ENCODE measurements around the gene HCRT. TPM values are rescaled to one million over a fixed set of nuclear protein-coding genes. Genes with fewer than 3 reads are reported as not detected.

HCRT gene
- total and polyA plus RNA-seq, 2 donors (not counting 1 experiment from before 2014, with no cell fraction given), result not detected

GRCh38 chr17:42233994-42234393, 48.7 kb upstream of the HCRT start:
- H3K4me1 Mint-ChIP-seq, result peaks cover 3% of the 10 kb centered on the region

GRCh38 chr17:42233156-42233555, 47.9 kb upstream of the HCRT start:
- TF ChIP-seq CTCF (IDR thresholded peaks at IDR 0.05) (no peak), EZH2 (IDR thresholded peaks at IDR 0.05; ENCODE audit: borderline replicate concordance, insufficient read depth, low read depth, low read length, poor library complexity, severe bottlenecking) (no peak)
- Mint-ChIP-seq H3K4me1 (peaks cover 2% of the 10 kb centered on the region), H3K9me3 (ENCODE audit: insufficient read depth) (no peaks in the 10 kb centered on the region), H3K27ac (no peak overlapping the region), H3K4me3 (no peak overlapping the region), H3K27me3 (no peaks in the 10 kb centered on the region)
- POLR2A ChIA-PET, result no interaction called here
- H3K9ac ChIP-seq (ENCODE audit: low read length), result no peak overlapping the region
- CTCF ChIA-PET, result interaction anchor here (1.5 kb wide), 1 partner anchor 173 kb away, joined by 3 read pairs; no protein-coding TSS in a partner anchor
- intact Hi-C loops (cut with micrococcal nuclease), result no loop called here
- no peaks in the 10 kb centered on the region for H3K9me3 ChIP-seq (ENCODE audit: control extremely low read depth in 1 of 3, control insufficient read depth in 2 of 3, insufficient read depth in 1 of 3, low read length in 2 of 3)
- no peaks in the 10 kb centered on the region for H3K4me1 ChIP-seq (ENCODE audit: control insufficient read depth in 2 of 2, insufficient read depth in 2 of 2, low read length in 2 of 2)
- H3K4me2 ChIP-seq (replicated peaks; ENCODE audit: low read depth, low read length, poor library complexity, severe bottlenecking), result no peak overlapping the region
- no CpG with 5 or more reads among the region's 5 CpGs for WGBS (ENCODE audit: insufficient coverage)
- H3K36me3 ChIP-seq (replicated peaks in 1 of 2; ENCODE audit: control extremely low read depth in 1 of 2, control insufficient read depth in 1 of 2, extremely low read depth in 1 of 2, insufficient read depth in 2 of 2, low read length in 1 of 2), result peaks cover 2 to 6% of the 10 kb centered on the region in 2 experiments
- ATAC-seq (ENCODE audit: low read depth), result no peak
- H3K4me3 ChIP-seq (ENCODE audit: control extremely low read depth in 1 of 5, extremely low read depth in 1 of 5, insufficient read depth in 1 of 5, low read depth in 2 of 5, low read length in 4 of 5), result no peak overlapping the region
- DNase-seq, result no peak
- no peaks in the 10 kb centered on the region for H3K27me3 ChIP-seq (replicated peaks in 1 of 4; ENCODE audit: control extremely low read depth in 1 of 4, control insufficient read depth in 3 of 4, insufficient read depth in 4 of 4, low read length in 3 of 4)
- no peak overlapping the region for H2AFZ ChIP-seq (ENCODE audit: insufficient read depth, low read depth, low read length, poor library complexity, severe bottlenecking)
- H4K20me1 ChIP-seq (ENCODE audit: control insufficient read depth, insufficient read depth, low read length, poor library complexity, severe bottlenecking), result peaks cover 9% of the 10 kb centered on the region
- H3K27ac ChIP-seq (ENCODE audit: low read length in 2 of 2), result no peak overlapping the region
- peaks cover 49% of the 10 kb centered on the region for H3K79me2 ChIP-seq (ENCODE audit: control insufficient read depth, insufficient read depth, low read length)

More at GRCh38 chr17:42233994-42234393, 48.7 kb upstream of the HCRT start:
- TF ChIP-seq EZH2 (IDR thresholded peaks at IDR 0.05; ENCODE audit: borderline replicate concordance, insufficient read depth, low read depth, low read length, poor library complexity, severe bottlenecking) (no peak), CTCF (IDR thresholded peaks at IDR 0.05) (no peak)
- Histone ChIP-seq H3K4me3 (ENCODE audit: control extremely low read depth in 1 of 5, extremely low read depth in 1 of 5, insufficient read depth in 1 of 5, low read depth in 2 of 5, low read length in 4 of 5) (no peak overlapping the region), H4K20me1 (ENCODE audit: control insufficient read depth, insufficient read depth, low read length, poor library complexity, severe bottlenecking) (peaks cover 9% of the 10 kb centered on the region), H3K27ac (ENCODE audit: low read length in 2 of 2) (no peak overlapping the region), H3K27me3 (replicated peaks in 1 of 4; ENCODE audit: control extremely low read depth in 1 of 4, control insufficient read depth in 3 of 4, insufficient read depth in 4 of 4, low read length in 3 of 4) (no peaks in the 10 kb centered on the region), H3K4me1 (ENCODE audit: control insufficient read depth in 2 of 2, insufficient read depth in 2 of 2, low read length in 2 of 2) (no peaks in the 10 kb centered on the region), H3K9ac (ENCODE audit: low read length) (no peak overlapping the region), H3K36me3 (replicated peaks in 1 of 2; ENCODE audit: control extremely low read depth in 1 of 2, control insufficient read depth in 1 of 2, extremely low read depth in 1 of 2, insufficient read depth in 2 of 2, low read length in 1 of 2) (peaks cover 0 to 2% of the 10 kb centered on the region in 2 experiments), H2AFZ (ENCODE audit: insufficient read depth, low read depth, low read length, poor library complexity, severe bottlenecking) (no peak overlapping the region), H3K79me2 (ENCODE audit: control insufficient read depth, insufficient read depth, low read length) (peaks cover 58% of the 10 kb centered on the region), H3K9me3 (ENCODE audit: control extremely low read depth in 1 of 3, control insufficient read depth in 2 of 3, insufficient read depth in 1 of 3, low read length in 2 of 3) (no peaks in the 10 kb centered on the region), H3K4me2 (replicated peaks; ENCODE audit: low read depth, low read length, poor library complexity, severe bottlenecking) (no peak overlapping the region)
- intact Hi-C loops (cut with micrococcal nuclease), result no loop called here
- WGBS (ENCODE audit: insufficient coverage), result 45% methylated on average over 2 of the region's 2 CpGs
- CTCF ChIA-PET, result no interaction called here
- DNase-seq (no peak), ATAC-seq (ENCODE audit: low read depth) (no peak)
- Mint-ChIP-seq H3K9me3 (ENCODE audit: insufficient read depth) (no peaks in the 10 kb centered on the region), H3K27me3 (no peaks in the 10 kb centered on the region), H3K27ac (no peak overlapping the region), H3K4me3 (no peak overlapping the region)
- POLR2A ChIA-PET, result no interaction called here

All from B cell (primary cell).